Ectodermal cell (in vitro differentiated cells): ENCODE results near the gene ADARB2.
"Not testable (repeated sequence)": the region's sequence is repeated elsewhere in the genome, so short reads cannot be mapped to it uniquely, and the experiment has no call there.

Experiments used
- H3K27ac ChIP-seq: 2 replicates; pipeline ENCODE4 v1.7.0; 2013; ENCODE audit warnings: mild to moderate bottlenecking, low read depth, low read length; ENCODE audit not compliant: insufficient read depth, poor library complexity, severe bottlenecking
- H3K27me3 ChIP-seq: 2 replicates; pipeline ENCODE4 v1.7.0; 2013; ENCODE audit warnings: mild to moderate bottlenecking, low read length; ENCODE audit not compliant: insufficient read depth, control insufficient read depth, poor library complexity, severe bottlenecking
- H3K36me3 ChIP-seq: one replicate; pipeline ENCODE4 v1.7.0; 2013; ENCODE audit warnings: low read length; ENCODE audit not compliant: control insufficient read depth, insufficient read depth
- H3K4me1 ChIP-seq: one replicate; pipeline ENCODE4 v1.7.0; 2013; ENCODE audit warnings: low read length; ENCODE audit not compliant: control insufficient read depth, insufficient read depth
- H3K4me3 ChIP-seq: 2 replicates; pipeline ENCODE4 v1.7.0; 2013; ENCODE audit warnings: low read depth, low read length, control low read depth; ENCODE audit not compliant: insufficient read depth
- H3K9me3 ChIP-seq: 2 replicates; pipeline ENCODE4 v1.7.0; 2013; ENCODE audit warnings: mild to moderate bottlenecking, low read length, moderate library complexity; ENCODE audit not compliant: control insufficient read depth
- WGBS, 2 experiments: methylation state at CpG; one replicate each; pipeline ENCODE4 v1.1.7; 2013; ENCODE audit warnings: missing lambda C conversion rate in 2 of 2; 5-methylcytosine and 5-hydroxymethylcytosine counted together

Gene ADARB2

GRCh38 chr10:1434912-1435692 is 302.2 kb downstream of the ADARB2 start:
- Histone ChIP-seq H3K4me3 (no peak overlapping the region), H3K4me1 (peaks cover 7% of the 10 kb centered on the region), H3K9me3 (no peaks in the 10 kb centered on the region), H3K36me3 (no peaks in the 10 kb centered on the region), H3K27me3 (no peaks in the 10 kb centered on the region), H3K27ac (no peak overlapping the region)
- 86% methylated on average over 22 of the region's 22 CpGs for WGBS, 2 experiments

- Histone ChIP-seq H3K9me3 (no peaks in the 10 kb centered on the region), H3K27me3 (no peaks in the 10 kb centered on the region), H3K27ac (no peak overlapping the region), H3K4me1 (peaks cover 7% of the 10 kb centered on the region), H3K4me3 (no peak overlapping the region), H3K36me3 (no peaks in the 10 kb centered on the region)
- WGBS, 2 experiments: 48 to 52% methylated on average over 11 of the region's 11 CpGs
Observed at GRCh38 chr10:1434202-1434601, 303.1 kb downstream of the ADARB2 start.

GRCh38 chr10:1432161-1432560 is 305.2 kb downstream of the ADARB2 start:
- Histone ChIP-seq H3K4me3 (no peak overlapping the region), H3K27me3 (no peaks in the 10 kb centered on the region), H3K4me1 (peaks cover 7% of the 10 kb centered on the region), H3K9me3 (no peaks in the 10 kb centered on the region), H3K36me3 (no peaks in the 10 kb centered on the region), H3K27ac (no peak overlapping the region)
- 84 to 98% methylated on average over 3 of the region's 3 CpGs for WGBS, 2 experiments

- Histone ChIP-seq H3K27ac (no peak overlapping the region), H3K36me3 (no peaks in the 10 kb centered on the region), H3K4me3 (no peak overlapping the region), H3K27me3 (no peaks in the 10 kb centered on the region), H3K4me1 (peaks cover 7% of the 10 kb centered on the region), H3K9me3 (no peaks in the 10 kb centered on the region)
- 75% methylated on average over 1 of the region's 1 CpG; no CpG with 5 or more reads in 1 of the 2 experiments for WGBS, 2 experiments
Observed at GRCh38 chr10:1431229-1431628, 306.1 kb downstream of the ADARB2 start.

GRCh38 chr10:1427521-1428186 is 309.7 kb downstream of the ADARB2 start:
- H3K4me1 ChIP-seq, H3K27me3 ChIP-seq, H3K36me3 ChIP-seq, H3K9me3 ChIP-seq, H3K4me3 ChIP-seq, H3K27ac ChIP-seq: not testable (repeated sequence)
- whole genome bisulfite sequencing, 2 experiments: 96 to 98% methylated on average over 3 of the region's 3 CpGs

GRCh38 chr10:1426786-1427185 is 310.5 kb downstream of the ADARB2 start:
- no peaks in the 10 kb centered on the region for H3K27me3 ChIP-seq
- 94 to 95% methylated on average over 6 of the region's 6 CpGs for WGBS, 2 experiments

GRCh38 chr10:1425879-1426278 is 311.4 kb downstream of the ADARB2 start:
- no peak overlapping the region for H3K4me3 ChIP-seq
- 89 to 91% methylated on average over 7 of the region's 7 CpGs for WGBS, 2 experiments
- H3K36me3 ChIP-seq: no peaks in the 10 kb centered on the region
- H3K27ac ChIP-seq: no peak overlapping the region
- H3K4me1 ChIP-seq: no peaks in the 10 kb centered on the region
- peaks cover 6% of the 10 kb centered on the region for H3K27me3 ChIP-seq
- H3K9me3 ChIP-seq: no peaks in the 10 kb centered on the region

More at GRCh38 chr10:1426786-1427185, 310.5 kb downstream of the ADARB2 start:
- Histone ChIP-seq H3K9me3 (no peaks in the 10 kb centered on the region), H3K27ac (no peak overlapping the region), H3K4me1 (no peaks in the 10 kb centered on the region), H3K36me3 (no peaks in the 10 kb centered on the region), H3K4me3 (no peak overlapping the region)

- H3K27ac ChIP-seq: no peak overlapping the region
- H3K4me1 ChIP-seq: peaks cover 4% of the 10 kb centered on the region
- H3K27me3 ChIP-seq: peaks cover 16% of the 10 kb centered on the region
- H3K9me3 ChIP-seq: no peaks in the 10 kb centered on the region
- H3K36me3 ChIP-seq: no peaks in the 10 kb centered on the region
- 84 to 85% methylated on average over 7 of the region's 7 CpGs for WGBS, 2 experiments
- no peak overlapping the region for H3K4me3 ChIP-seq
Observed at GRCh38 chr10:1424648-1425047, 312.7 kb downstream of the ADARB2 start.

- WGBS, 2 experiments: 93 to 94% methylated on average over 2 of the region's 2 CpGs
- Histone ChIP-seq H3K27me3 (peaks cover 20% of the 10 kb centered on the region), H3K36me3 (no peaks in the 10 kb centered on the region), H3K4me1 (peaks cover 4% of the 10 kb centered on the region), H3K4me3 (no peak overlapping the region), H3K27ac (no peak overlapping the region), H3K9me3 (no peaks in the 10 kb centered on the region)
Observed at GRCh38 chr10:1423676-1424253, 313.6 kb downstream of the ADARB2 start.

GRCh38 chr10:1422275-1422674 is 315.1 kb downstream of the ADARB2 start:
- H3K4me3 ChIP-seq: no peak overlapping the region
- H3K9me3 ChIP-seq: no peaks in the 10 kb centered on the region
- 95 to 96% methylated on average over 8 of the region's 8 CpGs for WGBS, 2 experiments

More at GRCh38 chr10:1422275-1422674, 315.1 kb downstream of the ADARB2 start:
- peaks cover 20% of the 10 kb centered on the region for H3K27me3 ChIP-seq
- no peak overlapping the region for H3K27ac ChIP-seq
- no peaks in the 10 kb centered on the region for H3K36me3 ChIP-seq
- H3K4me1 ChIP-seq: peaks cover 4% of the 10 kb centered on the region
